HG02571 (cell line): Measurements from ENCODE around the gene CGN.
A peak's percentile ranks its signal among the peaks of the same experiment; 100 is the strongest.

Experiments used
- ATAC-seq: cut with Tn5 transposase; IDR thresholded peaks from one replicate; pipeline ENCODE4 v1.9.1; 2021; ENCODE audit warnings: mild to moderate bottlenecking, moderate library complexity; ENCODE audit not compliant: unreplicated experiment

Gene CGN

DNA sequence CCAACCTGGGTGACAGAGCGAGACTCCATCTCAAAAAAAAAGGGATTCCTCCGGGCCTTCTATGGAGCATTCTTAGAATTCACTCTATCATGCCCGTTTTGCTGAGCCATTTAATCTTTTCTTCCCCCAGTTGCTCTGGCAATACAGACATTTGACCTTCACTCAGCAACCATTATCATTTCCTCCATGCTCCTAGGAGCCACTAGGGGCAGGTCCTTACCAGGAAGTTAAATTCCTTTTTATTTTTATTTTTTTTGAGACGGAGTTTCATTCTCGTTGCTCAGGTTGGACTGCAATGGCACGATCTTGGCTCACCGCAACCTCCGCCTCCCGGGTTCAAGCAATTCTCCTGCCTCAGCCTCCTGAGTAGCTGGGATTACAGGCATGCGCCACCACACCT, 9.7 kb upstream of the CGN start:
- ATAC-seq, result no peak

DNA sequence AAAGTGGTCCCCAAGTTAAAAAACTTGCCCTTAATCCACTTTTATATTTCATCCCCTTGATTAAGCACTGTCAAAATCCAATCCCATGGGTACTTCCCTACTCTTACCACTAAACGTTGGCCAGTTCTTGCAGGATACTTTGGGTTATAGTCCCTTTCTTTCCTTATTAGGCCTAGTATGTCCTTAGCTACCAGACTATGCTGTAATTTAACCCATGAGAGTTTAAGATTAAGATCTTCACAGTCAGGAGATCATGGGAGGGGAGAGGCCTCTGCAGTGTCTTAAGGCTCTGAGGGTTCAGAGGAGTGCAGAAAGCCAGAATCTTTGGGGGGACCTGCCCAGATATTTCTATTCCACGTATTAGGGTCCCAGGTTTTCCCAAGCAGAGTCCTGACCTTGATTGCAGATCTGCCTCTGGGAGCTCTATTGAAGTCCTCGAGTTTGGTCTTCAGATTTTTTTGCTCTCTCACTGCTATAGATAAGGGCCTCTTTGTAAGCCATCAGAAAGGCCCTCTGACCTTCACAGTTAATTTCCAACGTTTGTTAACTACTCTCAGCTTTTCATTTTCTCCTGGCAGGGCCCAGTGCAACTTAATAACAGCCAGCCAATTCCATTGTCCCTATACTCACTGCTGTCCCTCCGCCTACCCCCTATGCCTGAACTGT, 9.0 kb upstream of the CGN start:
- ATAC-seq, result no peak

- ATAC-seq, result no peak
Measured at GRCh38 chr1:151502859-151503780, 8.1 kb upstream of the CGN start.

- ATAC-seq, result no peak
Measured at GRCh38 chr1:151504252-151504651, 6.9 kb upstream of the CGN start.

- ATAC-seq, result no peak
Measured at GRCh38 chr1:151504759-151505158, 6.4 kb upstream of the CGN start.

DNA sequence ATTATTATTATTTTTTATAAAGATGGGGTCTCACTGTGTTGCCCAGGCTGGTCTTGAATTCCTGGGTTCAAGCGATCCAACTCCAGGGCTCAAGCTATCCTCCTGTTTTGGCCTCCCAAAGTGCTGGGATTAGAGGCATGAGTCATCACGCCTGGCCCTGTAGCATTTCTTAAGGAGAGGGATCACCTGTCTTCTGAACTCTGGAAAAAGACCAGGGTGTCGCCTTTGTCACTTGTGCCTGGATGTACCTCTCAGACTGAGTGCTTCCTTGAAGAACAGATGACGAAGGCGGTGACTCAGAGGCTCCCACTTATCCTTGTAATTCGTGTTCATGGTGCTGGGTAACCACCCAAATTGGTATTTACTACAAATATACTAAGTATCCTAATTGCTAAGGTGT, 2.4 kb upstream of the CGN start:
- ATAC-seq, result no peak

- no peak for ATAC-seq
Measured at GRCh38 chr1:151509350-151510019, 1.7 kb upstream of the CGN start.

DNA sequence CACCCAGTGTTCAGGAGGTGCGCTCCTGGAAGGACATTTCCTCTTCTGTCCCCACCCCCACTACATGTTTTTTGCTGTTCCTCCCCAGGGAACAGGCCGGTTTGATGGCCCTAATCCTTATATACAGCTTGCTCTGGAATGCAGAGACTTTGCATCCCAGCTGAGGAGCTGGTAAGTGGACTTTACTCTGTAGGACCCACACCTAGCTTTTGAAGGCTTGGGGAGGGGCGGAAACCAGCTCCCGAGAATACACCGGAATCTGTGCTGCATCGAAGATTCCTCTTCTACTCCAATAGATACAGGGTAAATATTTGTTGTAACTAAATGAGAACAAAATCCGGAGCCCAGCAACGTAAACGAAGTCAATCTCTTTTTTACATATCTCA, 1.2 kb upstream of the CGN start:
- ATAC-seq, result no peak

GRCh38 chr1:151510614-151510956, 602 bp upstream of the CGN start:
- ATAC-seq, result no peak

GRCh38 chr1:151511636-151512215, 539 bp downstream of the CGN start:
- peak; percentile 4 for ATAC-seq

GRCh38 chr1:151512326-151512725, 1.1 kb downstream of the CGN start:
- ATAC-seq, result no peak

- no peak for ATAC-seq
Measured at GRCh38 chr1:151512801-151513625, 1.8 kb downstream of the CGN start.

DNA sequence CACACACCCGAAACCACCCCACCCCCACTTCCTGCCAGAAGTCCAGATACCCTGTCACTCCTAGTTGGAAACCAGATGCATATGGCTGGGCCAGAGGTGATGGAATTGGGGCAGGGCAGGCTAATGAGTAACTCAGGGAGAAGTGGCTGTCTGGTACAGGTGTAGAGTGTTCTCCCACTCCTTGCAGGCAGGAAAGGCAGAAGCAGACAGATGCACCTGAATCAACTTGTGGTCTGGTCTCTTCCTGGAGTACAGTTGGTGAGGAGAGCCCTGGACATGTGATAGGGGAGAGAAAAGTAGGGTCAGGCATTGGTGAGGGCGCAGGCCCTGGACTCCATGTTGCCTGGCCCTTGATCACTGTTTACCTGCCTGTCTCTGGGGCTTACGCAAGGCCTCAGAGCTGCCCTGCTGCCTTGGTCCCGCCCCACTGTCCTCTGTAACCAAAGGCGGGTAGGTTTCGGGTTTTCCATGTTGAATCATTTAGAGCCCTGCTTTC, 2.5 kb downstream of the CGN start:
- ATAC-seq, result no peak

DNA sequence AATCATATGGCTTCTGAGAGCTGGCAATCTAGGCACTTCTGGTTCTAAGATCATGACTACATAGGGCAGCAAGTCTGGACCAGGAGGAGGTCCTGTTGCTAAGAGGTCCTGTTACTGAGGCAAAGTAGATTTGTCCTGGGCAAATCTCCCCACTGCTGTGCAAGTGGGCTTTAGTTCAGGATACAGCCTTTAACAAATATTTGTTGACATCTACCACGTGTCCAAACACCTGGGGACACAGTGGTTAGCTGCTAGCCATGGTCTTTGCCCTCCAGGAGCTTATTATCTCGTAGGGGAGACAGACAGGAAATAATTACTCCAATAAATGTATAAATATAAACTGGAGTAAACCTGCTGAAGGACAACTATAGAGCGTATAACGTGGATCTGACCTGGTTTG, 3.2 kb downstream of the CGN start:
- no peak for ATAC-seq

DNA sequence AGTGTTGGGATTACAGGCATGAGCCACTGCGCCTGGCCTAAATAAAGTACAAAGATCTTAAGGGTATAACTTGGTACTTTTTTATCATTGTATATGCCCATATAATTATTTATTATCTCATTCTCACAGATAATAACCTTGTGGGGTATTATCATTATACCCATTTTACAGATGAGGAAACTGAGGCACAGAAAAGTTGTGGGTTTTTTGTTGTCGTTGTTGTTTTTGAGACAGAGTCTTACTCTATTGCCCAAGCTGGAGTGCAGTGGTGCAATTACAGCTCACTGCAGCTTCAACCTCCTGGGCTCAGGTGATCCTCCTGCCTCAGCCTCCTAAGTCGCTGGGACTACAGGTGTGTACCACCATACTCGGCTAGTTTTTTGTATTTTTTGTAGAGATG, 4.1 kb downstream of the CGN start:
- no peak for ATAC-seq

- no peak for ATAC-seq
Measured at GRCh38 chr1:151516031-151516511, 4.9 kb downstream of the CGN start.

DNA sequence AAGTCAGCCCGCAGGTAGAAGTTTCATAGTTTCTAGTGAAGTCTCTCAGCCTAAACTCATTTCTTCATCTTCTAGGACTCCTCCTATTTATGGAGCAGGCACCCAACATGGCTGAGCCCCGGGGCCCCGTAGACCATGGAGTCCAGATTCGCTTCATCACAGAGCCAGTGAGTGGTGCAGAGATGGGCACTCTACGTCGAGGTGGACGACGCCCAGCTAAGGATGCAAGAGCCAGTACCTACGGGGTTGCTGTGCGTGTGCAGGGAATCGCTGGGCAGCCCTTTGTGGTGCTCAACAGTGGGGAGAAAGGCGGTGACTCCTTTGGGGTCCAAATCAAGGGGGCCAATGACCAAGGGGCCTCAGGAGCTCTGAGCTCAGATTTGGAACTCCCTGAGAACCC, 7.2 kb downstream of the CGN start:
- ATAC-seq, result no peak

DNA sequence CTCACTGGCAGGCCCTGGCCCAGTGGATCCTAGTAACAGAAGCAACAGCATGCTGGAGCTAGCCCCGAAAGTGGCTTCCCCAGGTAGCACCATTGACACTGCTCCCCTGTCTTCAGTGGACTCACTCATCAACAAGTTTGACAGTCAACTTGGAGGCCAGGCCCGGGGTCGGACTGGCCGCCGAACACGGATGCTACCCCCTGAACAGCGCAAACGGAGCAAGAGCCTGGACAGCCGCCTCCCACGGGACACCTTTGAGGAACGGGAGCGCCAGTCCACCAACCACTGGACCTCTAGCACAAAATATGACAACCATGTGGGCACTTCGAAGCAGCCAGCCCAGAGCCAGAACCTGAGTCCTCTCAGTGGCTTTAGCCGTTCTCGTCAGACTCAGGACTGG, 7.7 kb downstream of the CGN start:
- no peak for ATAC-seq

DNA sequence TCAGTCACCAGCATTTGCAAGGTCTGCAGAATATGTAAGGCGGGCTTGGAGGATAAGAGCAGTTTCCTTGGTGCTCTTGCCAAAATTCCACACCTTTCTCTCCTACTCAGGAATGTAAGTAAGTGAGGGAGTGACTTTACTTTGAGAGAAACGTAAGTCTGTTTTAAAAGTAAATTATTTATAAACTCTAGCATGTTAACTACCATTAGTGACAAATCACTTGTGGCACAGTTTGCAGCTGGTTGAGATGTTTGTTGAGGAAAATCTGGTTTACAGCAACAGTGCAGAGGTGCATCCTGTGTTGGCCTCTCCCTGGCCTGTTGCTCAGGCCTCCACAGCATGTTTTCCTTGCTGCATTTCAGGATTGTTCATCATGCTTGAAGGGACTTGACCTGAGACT, 8.5 kb downstream of the CGN start:
- ATAC-seq, result no peak

DNA sequence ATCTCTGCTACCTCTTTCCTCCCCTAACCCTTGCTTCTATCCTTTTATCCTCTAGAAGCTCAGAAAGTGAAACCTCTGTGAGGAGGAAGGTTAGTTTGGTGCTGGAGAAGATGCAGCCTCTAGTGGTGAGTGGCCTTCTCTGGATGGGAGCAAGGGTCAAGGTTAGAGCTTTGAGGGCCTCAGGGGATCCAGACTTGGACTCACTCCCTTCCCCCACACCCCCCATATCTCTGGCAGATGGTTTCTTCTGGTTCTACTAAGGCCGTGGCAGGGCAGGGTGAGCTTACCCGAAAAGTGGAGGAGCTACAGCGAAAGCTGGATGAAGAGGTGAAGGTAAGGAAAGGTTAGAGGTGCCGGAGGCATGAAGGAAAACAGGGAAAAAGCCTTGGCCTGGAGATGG, 9.2 kb downstream of the CGN start:
- no peak for ATAC-seq
